HepG2 (cell line): ENCODE results near the gene CHRNA5. TPM values are rescaled to one million over a fixed set of nuclear protein-coding genes. Genes with fewer than 3 reads are reported as not detected.
"Not testable (repeated sequence)": the region's sequence is repeated elsewhere in the genome, so short reads cannot be mapped to it uniquely, and the experiment has no call there.

Experiments
- ATAC-seq: fragments of 200-7000 bp; cut with Tn5 transposase; 3 replicates; pipeline ENCODE4 v1.9.1; 2020; ENCODE audit warnings: mild to moderate bottlenecking, moderate library complexity
- BruUV-seq: library from RNA; stranded (reverse); fragments of 400-500 nt; replicated peaks from 2 replicates; lab custom pipeline; 2021; lab: Mats Ljungman, UMichigan
- CTCF ChIA-PET: fragments of 300-600 bp; formaldehyde crosslinking; extraction: SDS; loops from one replicate; lab custom pipeline; 2021; ENCODE audit warnings: low total read pairs, inconsistent platforms, low intra/inter-chr PET ratio; lab: Yijun Ruan, JAX
- POLR2A ChIA-PET: fragments of 350-600 bp; sonication (Branson Sonifier 250); formaldehyde crosslinking; loops from one replicate; lab custom pipeline; 2020; ENCODE audit warnings: antibody characterized with exemption, inconsistent platforms; lab: Yijun Ruan, JAX
- DNase-seq: peaks from one replicate; pipeline ENCODE4 v3.0.0-alpha.2; 2015; ENCODE audit warnings: low spot score
- FAIRE-seq: peaks from 3 replicates; lab custom pipeline; 2011; peaks lifted over from hg19 to GRCh38; lab: Jason Lieb, UNC
- H2AFZ ChIP-seq: one replicate; pipeline ENCODE4 v1.6.1; 2011; ENCODE audit warnings: low read length, inconsistent platforms
- H3K27ac ChIP-seq: fragments of 300-600 bp; 3 replicates; pipeline ENCODE4 v1.8.0; 2011; ENCODE audit warnings: mixed run types, mild to moderate bottlenecking, mixed read lengths, low read length, inconsistent platforms; ENCODE audit not compliant: insufficient read depth; ENCODE audit errors: extremely low read length
- H3K27me3 ChIP-seq, 2 experiments: fragments of 200-600 bp in 1 of 2; 2 replicates in 1 of 2; 3 replicates in 1 of 2; pipeline versions ENCODE4 v1.6.0 to v1.8.0; 2011; ENCODE audit warnings: low read length in 2 of 2, mild to moderate bottlenecking in 2 of 2, moderate library complexity in 2 of 2, inconsistent platforms in 1 of 2; ENCODE audit not compliant: insufficient read depth in 2 of 2, control insufficient read depth in 1 of 2
- H3K36me3 ChIP-seq, 2 experiments: fragments of 200-600 bp in 1 of 2; replicated peaks in 1 of 2; 2 replicates in 1 of 2; 3 replicates in 1 of 2; pipeline versions ENCODE4 v1.5.1 to v1.8.0; 2011; ENCODE audit warnings: low read length in 2 of 2, inconsistent platforms in 1 of 2; ENCODE audit not compliant: insufficient read depth in 2 of 2, control insufficient read depth in 1 of 2
- H3K4me1 ChIP-seq: 2 replicates; pipeline ENCODE4 v1.5.1; 2012; ENCODE audit warnings: low read length, inconsistent platforms; ENCODE audit not compliant: insufficient read depth
- H3K4me2 ChIP-seq: 2 replicates; pipeline ENCODE4 v1.6.0; 2011; ENCODE audit warnings: low read depth, low read length, inconsistent platforms
- H3K4me3 ChIP-seq, 3 experiments: fragments of 200-600 bp in 1 of 3; sonication (generic), shearing (Covaris generic) in 1 of 3; replicated peaks in 1 of 3; 2 replicates each; pipeline ENCODE4 v1.5.1; 2011 to 2016; ENCODE audit warnings: low read length in 3 of 3, inconsistent platforms in 2 of 3, low read depth in 2 of 3, mild to moderate bottlenecking in 2 of 3, control low read depth in 1 of 3, mixed read lengths in 1 of 3; ENCODE audit not compliant: insufficient read depth in 1 of 3
- H3K79me2 ChIP-seq: one replicate; pipeline ENCODE4 v1.6.1; 2011; ENCODE audit warnings: low read length, inconsistent platforms; ENCODE audit not compliant: insufficient read depth
- H3K9ac ChIP-seq: 2 replicates; pipeline ENCODE4 v1.6.0; 2011; ENCODE audit warnings: mild to moderate bottlenecking, low read depth, low read length, inconsistent platforms; ENCODE audit not compliant: insufficient read depth
- H3K9me3 ChIP-seq: 2 replicates; pipeline ENCODE4 v1.5.1; 2012; ENCODE audit warnings: mild to moderate bottlenecking, low read length
- H4K20me1 ChIP-seq: 2 replicates; pipeline ENCODE4 v1.6.0; 2011; ENCODE audit warnings: inconsistent platforms, mild to moderate bottlenecking, low read length, moderate library complexity; ENCODE audit not compliant: insufficient read depth
- BRCA1 ChIP-seq: sonication (generic); formaldehyde crosslinking; IDR thresholded peaks from 2 replicates; pipeline ENCODE4 v1.4.0; 2020; ENCODE audit warnings: missing genetic modification reagents
- FLYWCH1 ChIP-seq: sonication (generic); formaldehyde crosslinking; IDR thresholded peaks from 2 replicates; pipeline ENCODE4 v1.8.1; 2023; ENCODE audit warnings: mild to moderate bottlenecking, missing genetic modification reagents
- GABPB1 ChIP-seq: IDR thresholded peaks from 2 replicates; pipeline ENCODE4 v1.6.1; 2016; ENCODE audit warnings: mild to moderate bottlenecking, missing genetic modification reagents, moderate library complexity, missing compliant biosample characterization
- KDM2A ChIP-seq: sonication (generic); formaldehyde crosslinking; IDR thresholded peaks from 2 replicates; pipeline ENCODE4 v1.4.0; 2020; ENCODE audit warnings: low read depth, missing genetic modification reagents, borderline replicate concordance
- KLF16 ChIP-seq, 2 experiments: sonication (generic) in 1 of 2; formaldehyde crosslinking in 1 of 2; IDR thresholded peaks; 2 replicates each; pipeline versions ENCODE4 v1.6.1 to v1.8.0; 2016 to 2023; ENCODE audit warnings: missing genetic modification reagents in 2 of 2, missing compliant biosample characterization in 1 of 2
- NFKBIZ ChIP-seq: IDR thresholded peaks from 2 replicates; pipeline ENCODE4 v1.6.1; 2018; ENCODE audit warnings: missing genetic modification reagents, missing compliant biosample characterization
- POLR2A ChIP-seq, 2 experiments: IDR thresholded peaks; 2 replicates each; pipeline ENCODE4 v1.6.1; 2011; ENCODE audit warnings: low read depth in 2 of 2, low read length in 2 of 2, mild to moderate bottlenecking in 1 of 2, moderate library complexity in 1 of 2; ENCODE audit not compliant: insufficient read depth in 1 of 2
- RBFOX2 ChIP-seq: fragments of 200-400 bp; formaldehyde crosslinking; IDR thresholded peaks from 2 replicates; pipeline ENCODE4 v1.6.1; 2017; ENCODE audit warnings: low read depth, mild to moderate bottlenecking, low read length
- WGBS: methylation state at CpG from one replicate; pipeline ENCODE4 v1.1.6; 2017; ENCODE audit warnings: low lambda C conversion rate; 5-methylcytosine and 5-hydroxymethylcytosine counted together
- in situ Hi-C: cut with HindIII; loops from 2 replicates; pipeline ENCODE4 v1.10.0; 2017; ENCODE audit warnings: low pct_unique_long_range_greater_than_20kb; ENCODE audit not compliant: extremely low pct_ligation_motif_present
- intact Hi-C: fragments of 100-400 bp; cut with micrococcal nuclease; formaldehyde crosslinking; loops from one replicate; pipeline ENCODE4 v1.10.0; 2022; ENCODE audit not compliant: unreplicated experiment
- polyA plus RNA-seq, 8 experiments: library from polyadenylated mRNA; depleted of rRNA in 3 of 8; stranded (reverse) in 7 of 8; unstranded in 1 of 8; fragments of >200 nt; fragmentation: Illumina TruSeq in 4 of 8; extraction: Trizol in 4 of 8; gene quantifications; 2 replicates each; pipeline versions ENCODE4 v1.2.1 to v1.2.3, GENCODE V29; 2011 to 2016; ENCODE audit warnings: low read depth in 4 of 8, missing spikeins in 1 of 8, mixed read lengths in 1 of 8; ENCODE audit not compliant: insufficient read depth in 1 of 8
- total RNA-seq, 5 experiments: library from RNA; depleted of rRNA; stranded (reverse); fragments of >200 nt; fragmentation: Illumina TruSeq; extraction: Trizol; gene quantifications; 2 replicates each; pipeline ENCODE4 v1.2.3, GENCODE V29; 2016; ENCODE audit warnings: low read depth in 1 of 5
- TF ChIP-seq, protein P1 (sequence below): sonication (generic); formaldehyde crosslinking; IDR thresholded peaks from 2 replicates; pipeline ENCODE4 v1.9.0; 2022; ENCODE audit warnings: missing genetic modification reagents, mild to moderate bottlenecking, borderline replicate concordance

The CHRNA5 gene
- total and polyA plus RNA-seq, 2 of the 13 experiments (the other 11 are each of a cell fraction or from before 2014, with no cell fraction given) = 3.7 to 10.5 TPM

DNA sequence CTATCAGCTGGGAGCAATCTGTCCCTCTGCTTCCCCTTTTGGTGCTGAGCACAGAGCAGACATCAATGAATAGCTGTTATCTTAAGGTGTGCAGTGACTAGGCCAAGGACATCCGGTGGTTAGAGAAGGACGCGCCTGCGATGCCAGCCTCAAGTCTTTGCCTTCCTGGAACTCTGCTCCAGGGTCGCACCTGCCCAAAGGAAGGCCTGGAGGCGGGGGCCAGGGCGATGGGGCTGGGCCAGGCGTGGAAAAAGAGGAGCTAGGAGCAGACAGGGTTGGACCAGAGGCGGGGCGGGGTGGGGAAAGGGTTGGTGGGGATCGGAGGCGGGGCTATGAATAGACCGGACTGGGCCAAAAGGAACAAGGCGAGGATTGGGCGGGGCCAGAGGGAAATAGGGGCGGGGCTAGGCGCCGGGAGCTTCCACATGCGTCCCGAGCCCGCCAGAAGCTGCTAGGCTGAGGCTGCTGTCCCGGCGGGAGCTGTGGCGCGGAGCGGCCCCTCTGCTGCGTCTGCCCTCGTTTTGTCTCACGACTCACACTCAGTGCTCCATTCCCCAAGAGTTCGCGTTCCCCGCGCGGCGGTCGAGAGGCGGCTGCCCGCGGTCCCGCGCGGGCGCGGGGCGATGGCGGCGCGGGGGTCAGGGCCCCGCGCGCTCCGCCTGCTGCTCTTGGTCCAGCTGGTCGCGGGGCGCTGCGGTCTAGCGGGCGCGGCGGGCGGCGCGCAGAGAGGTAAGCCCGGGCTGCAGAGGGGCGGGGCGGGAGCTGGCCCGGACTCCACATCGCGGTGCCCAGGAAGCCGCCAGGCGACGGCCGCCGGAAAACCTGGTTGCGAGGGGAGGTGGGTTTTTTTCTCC is at the start of gene CHRNA5 (continued):
- TF ChIP-seq KDM2A (CRISPR knock-in tag) (0 out of 2 replicates have a peak, but pooled peaks have one; percentile 40), FLYWCH1 (CRISPR knock-in tag) (no peak), KLF16 (CRISPR knock-in tag; IDR thresholded peaks at IDR 0.05) (0 out of 4 replicates have a peak, but pooled peaks of 1 of the 2 experiments have one; percentile 10), POLR2A (IDR thresholded peaks at IDR 0.05; ENCODE audit: insufficient read depth in 1 of 2, low read depth in 2 of 2, low read length in 2 of 2) (peak; percentile 75 to 79), RBFOX2 (peak; percentile 69), NFKBIZ (CRISPR knock-in tag) (no peak), GABPB1 (CRISPR knock-in tag) (peak; percentile 51; the same call in 1 of the 2 replicates), BRCA1 (CRISPR knock-in tag) (no peak)
- TF ChIP-seq, protein P1, sequence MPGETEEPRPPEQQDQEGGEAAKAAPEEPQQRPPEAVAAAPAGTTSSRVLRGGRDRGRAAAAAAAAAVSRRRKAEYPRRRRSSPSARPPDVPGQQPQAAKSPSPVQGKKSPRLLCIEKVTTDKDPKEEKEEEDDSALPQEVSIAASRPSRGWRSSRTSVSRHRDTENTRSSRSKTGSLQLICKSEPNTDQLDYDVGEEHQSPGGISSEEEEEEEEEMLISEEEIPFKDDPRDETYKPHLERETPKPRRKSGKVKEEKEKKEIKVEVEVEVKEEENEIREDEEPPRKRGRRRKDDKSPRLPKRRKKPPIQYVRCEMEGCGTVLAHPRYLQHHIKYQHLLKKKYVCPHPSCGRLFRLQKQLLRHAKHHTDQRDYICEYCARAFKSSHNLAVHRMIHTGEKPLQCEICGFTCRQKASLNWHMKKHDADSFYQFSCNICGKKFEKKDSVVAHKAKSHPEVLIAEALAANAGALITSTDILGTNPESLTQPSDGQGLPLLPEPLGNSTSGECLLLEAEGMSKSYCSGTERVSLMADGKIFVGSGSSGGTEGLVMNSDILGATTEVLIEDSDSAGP (CRISPR knock-in tag) = 0 out of 2 replicates have a peak, but pooled peaks have one; percentile 17

DNA sequence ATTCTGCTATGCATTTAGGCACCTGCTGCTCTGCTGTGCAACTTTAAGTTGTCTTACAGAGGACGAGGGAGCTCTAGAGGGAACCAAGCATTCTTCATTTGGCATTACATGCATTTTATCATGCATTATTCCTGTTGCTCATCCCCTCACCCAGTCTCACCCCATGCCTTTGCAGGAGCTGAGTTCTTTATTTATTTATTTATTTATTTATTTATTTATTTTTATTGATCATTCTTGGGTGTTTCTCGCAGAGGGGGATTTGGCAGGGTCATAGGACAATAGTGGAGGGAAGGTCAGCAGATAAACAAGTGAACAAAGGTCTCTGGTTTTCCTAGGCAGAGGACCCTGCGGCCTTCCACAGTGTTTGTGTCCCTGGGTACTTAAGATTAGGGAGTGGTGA is 45.3 kb upstream of the CHRNA5 start:
- H3K4me2 ChIP-seq, intact Hi-C loops, H3K27me3 ChIP-seq, H2AFZ ChIP-seq, H3K9ac ChIP-seq, H4K20me1 ChIP-seq, H3K9me3 ChIP-seq, H3K4me1 ChIP-seq, CTCF ChIA-PET, H3K36me3 ChIP-seq, DNase-seq, BruUV-seq, ATAC-seq, H3K4me3 ChIP-seq, H3K79me2 ChIP-seq, POLR2A ChIA-PET, in situ Hi-C loops, FAIRE-seq, H3K27ac ChIP-seq: not testable (repeated sequence)
- 88% methylated on average over 3 of the region's 3 CpGs for WGBS
